Measurements from ENCODE around the gene CDK10. TPM values are rescaled to one million over a fixed set of nuclear protein-coding genes. Genes with fewer than 3 reads are reported as not detected.

The CDK10 gene
- total RNA-seq, 3 donors from 2014 or later (not counting 1 experiment from before 2014, with no cell fraction given), result 102 to 123 (median 114) TPM

DNA sequence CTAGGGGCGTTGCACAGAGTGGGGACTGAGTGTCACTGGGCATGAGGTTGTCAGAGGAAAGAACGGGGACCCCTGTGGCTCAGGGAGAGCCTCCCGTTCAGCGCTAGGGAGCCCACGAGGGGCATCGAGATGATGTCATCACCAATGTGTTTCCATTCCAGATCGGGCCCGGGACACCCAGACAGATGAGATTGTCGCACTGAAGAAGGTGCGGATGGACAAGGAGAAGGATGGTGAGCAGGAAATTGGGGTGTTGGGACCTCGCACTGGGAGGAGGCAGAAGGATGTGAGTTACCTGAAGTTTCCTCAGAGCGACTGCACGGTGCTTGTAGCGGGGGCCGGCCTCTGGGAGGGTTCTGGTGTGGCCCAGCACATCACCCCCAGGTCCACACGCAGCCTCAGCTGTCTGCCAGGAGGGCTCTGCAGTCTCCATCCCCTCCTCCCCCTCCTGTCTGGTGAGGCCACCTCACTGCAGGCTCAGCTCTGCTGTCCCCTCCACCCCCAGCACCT, 4.0 kb downstream of the CDK10 start:
- Mint-ChIP-seq H3K4me1 (peaks cover 7 to 32% of the 10 kb centered on the region in 2 donors), H3K4me3 (no peak overlapping the region), H3K27ac (no peak overlapping the region), H3K36me3 (no peaks in the 10 kb centered on the region), H3K9me3 (no peaks in the 10 kb centered on the region), H3K27me3 (ENCODE audit: low read depth in 2 of 2) (no peaks in the 10 kb centered on the region)
- WGBS (ENCODE audit: insufficient coverage), result 95% methylated on average over 16 of the region's 16 CpGs
- intact Hi-C loops (cut with micrococcal nuclease), result no loop called here
- Histone ChIP-seq H3K36me3 (ENCODE audit: control insufficient read depth, insufficient read depth, low read length) (peaks cover 33% of the 10 kb centered on the region), H3K9me3 (ENCODE audit: control insufficient read depth, insufficient read depth, low read length) (no peaks in the 10 kb centered on the region), H3K27me3 (ENCODE audit: control insufficient read depth, insufficient read depth, low read length) (no peaks in the 10 kb centered on the region), H3K4me1 (ENCODE audit: control insufficient read depth, insufficient read depth, low read length) (peaks cover 29% of the 10 kb centered on the region), H3K4me3 (ENCODE audit: low read length) (no peak overlapping the region), H3K27ac (ENCODE audit: low read length) (no peak overlapping the region)
- ATAC-seq (no peak), DNase-seq (no peak)
- TF ChIP-seq, protein P1, sequence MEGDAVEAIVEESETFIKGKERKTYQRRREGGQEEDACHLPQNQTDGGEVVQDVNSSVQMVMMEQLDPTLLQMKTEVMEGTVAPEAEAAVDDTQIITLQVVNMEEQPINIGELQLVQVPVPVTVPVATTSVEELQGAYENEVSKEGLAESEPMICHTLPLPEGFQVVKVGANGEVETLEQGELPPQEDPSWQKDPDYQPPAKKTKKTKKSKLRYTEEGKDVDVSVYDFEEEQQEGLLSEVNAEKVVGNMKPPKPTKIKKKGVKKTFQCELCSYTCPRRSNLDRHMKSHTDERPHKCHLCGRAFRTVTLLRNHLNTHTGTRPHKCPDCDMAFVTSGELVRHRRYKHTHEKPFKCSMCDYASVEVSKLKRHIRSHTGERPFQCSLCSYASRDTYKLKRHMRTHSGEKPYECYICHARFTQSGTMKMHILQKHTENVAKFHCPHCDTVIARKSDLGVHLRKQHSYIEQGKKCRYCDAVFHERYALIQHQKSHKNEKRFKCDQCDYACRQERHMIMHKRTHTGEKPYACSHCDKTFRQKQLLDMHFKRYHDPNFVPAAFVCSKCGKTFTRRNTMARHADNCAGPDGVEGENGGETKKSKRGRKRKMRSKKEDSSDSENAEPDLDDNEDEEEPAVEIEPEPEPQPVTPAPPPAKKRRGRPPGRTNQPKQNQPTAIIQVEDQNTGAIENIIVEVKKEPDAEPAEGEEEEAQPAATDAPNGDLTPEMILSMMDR (IDR thresholded peaks at IDR 0.05), result no peak

DNA sequence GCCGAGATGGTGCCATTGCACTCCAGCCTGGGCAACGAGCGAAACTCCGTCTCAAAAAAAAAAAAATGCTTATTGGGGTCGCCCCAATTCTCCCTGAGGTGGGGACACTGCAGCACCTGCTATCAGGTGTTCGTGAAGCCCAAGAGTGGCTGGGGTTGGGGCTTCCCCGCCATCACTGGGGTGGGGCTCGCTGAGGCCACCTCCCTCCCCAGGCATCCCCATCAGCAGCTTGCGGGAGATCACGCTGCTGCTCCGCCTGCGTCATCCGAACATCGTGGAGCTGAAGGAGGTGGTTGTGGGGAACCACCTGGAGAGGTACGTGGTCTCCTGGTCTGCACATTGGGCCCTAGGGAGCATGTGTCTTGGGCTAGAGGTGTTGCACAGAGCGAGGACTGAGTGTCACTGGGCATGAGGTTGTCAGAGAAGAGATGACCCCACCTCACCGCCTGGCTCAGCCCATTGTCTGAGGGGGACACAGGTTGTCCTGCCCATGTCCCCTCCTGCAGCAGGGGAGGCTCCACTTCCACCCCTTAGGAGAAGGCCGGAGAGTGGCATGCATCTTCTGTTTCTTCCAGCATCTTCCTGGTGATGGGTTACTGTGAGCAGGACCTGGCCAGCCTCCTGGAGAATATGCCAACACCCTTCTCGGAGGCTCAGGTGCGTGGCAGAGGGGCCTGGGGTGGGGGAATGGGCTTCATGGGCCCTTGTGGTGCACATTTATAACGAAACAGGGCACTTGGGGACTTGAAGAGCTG, 4.9 kb downstream of the CDK10 start:
- Histone ChIP-seq H3K27me3 (ENCODE audit: control insufficient read depth, insufficient read depth, low read length) (no peaks in the 10 kb centered on the region), H3K9me3 (ENCODE audit: control insufficient read depth, insufficient read depth, low read length) (no peaks in the 10 kb centered on the region), H3K27ac (ENCODE audit: low read length) (no peak overlapping the region), H3K4me1 (ENCODE audit: control insufficient read depth, insufficient read depth, low read length) (peaks cover 29% of the 10 kb centered on the region), H3K36me3 (ENCODE audit: control insufficient read depth, insufficient read depth, low read length) (peaks cover 35% of the 10 kb centered on the region), H3K4me3 (ENCODE audit: low read length) (no peak overlapping the region)
- H3K27me3 Mint-ChIP-seq (ENCODE audit: low read depth in 2 of 2), result no peaks in the 10 kb centered on the region
- no peak for ATAC-seq
- TF ChIP-seq, protein P1 (IDR thresholded peaks at IDR 0.05), result no peak
- DNase-seq, result no peak
- H3K9me3 Mint-ChIP-seq, result no peaks in the 10 kb centered on the region
- no peaks in the 10 kb centered on the region for H3K36me3 Mint-ChIP-seq
- H3K4me3 Mint-ChIP-seq, result no peak overlapping the region
- 97% methylated on average over 21 of the region's 21 CpGs for WGBS (ENCODE audit: insufficient coverage)
- H3K27ac Mint-ChIP-seq, result no peak overlapping the region
- H3K4me1 Mint-ChIP-seq, result peaks cover 12 to 39% of the 10 kb centered on the region in 2 donors
- intact Hi-C loops (cut with micrococcal nuclease), result no loop called here

DNA sequence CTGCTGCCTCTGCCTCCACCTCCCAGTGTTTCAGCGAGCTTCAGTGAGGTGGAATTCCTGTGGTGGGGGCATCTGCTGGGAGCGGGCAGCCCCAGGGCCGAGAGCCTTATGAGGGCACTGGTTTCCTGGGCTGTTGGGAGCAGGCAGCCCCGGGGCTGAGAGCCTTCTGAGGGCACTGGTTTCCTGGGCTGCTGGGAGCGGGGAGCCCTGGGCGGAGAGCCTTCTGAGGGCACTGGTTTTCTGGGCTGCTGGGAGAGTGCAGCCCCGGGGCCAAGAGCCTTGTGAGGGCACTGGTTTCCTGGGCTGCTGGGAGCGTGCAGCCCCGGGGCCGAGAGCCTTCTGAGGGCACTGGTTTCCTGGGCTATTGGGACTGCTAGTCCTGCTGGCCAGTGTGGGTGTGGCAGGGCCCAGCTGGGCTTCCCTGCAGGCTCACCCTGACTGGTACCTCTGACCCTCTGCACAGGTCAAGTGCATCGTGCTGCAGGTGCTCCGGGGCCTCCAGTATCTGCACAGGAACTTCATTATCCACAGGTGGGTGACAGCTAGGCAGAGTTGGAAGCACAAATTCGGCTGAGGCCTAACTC, 5.6 kb downstream of the CDK10 start:
- H3K27me3 ChIP-seq (ENCODE audit: control insufficient read depth, insufficient read depth, low read length), result no peaks in the 10 kb centered on the region
- intact Hi-C loops (cut with micrococcal nuclease), result no loop called here
- H3K4me1 ChIP-seq (ENCODE audit: control insufficient read depth, insufficient read depth, low read length), result peaks cover 34% of the 10 kb centered on the region
- no peak overlapping the region for H3K4me3 ChIP-seq (ENCODE audit: low read length)
- TF ChIP-seq, protein P1 (IDR thresholded peaks at IDR 0.05), result no peak
- no peak overlapping the region for H3K27ac ChIP-seq (ENCODE audit: low read length)
- Mint-ChIP-seq H3K27ac (no peak overlapping the region), H3K9me3 (no peaks in the 10 kb centered on the region), H3K27me3 (ENCODE audit: low read depth in 2 of 2) (no peaks in the 10 kb centered on the region), H3K4me1 (peaks cover 19 to 40% of the 10 kb centered on the region in 2 donors), H3K36me3 (no peaks in the 10 kb centered on the region), H3K4me3 (no peak overlapping the region)
- DNase-seq (no peak), ATAC-seq (no peak)
- no peaks in the 10 kb centered on the region for H3K9me3 ChIP-seq (ENCODE audit: control insufficient read depth, insufficient read depth, low read length)
- WGBS (ENCODE audit: insufficient coverage), result 93% methylated on average over 13 of the region's 13 CpGs
- peaks cover 35% of the 10 kb centered on the region for H3K36me3 ChIP-seq (ENCODE audit: control insufficient read depth, insufficient read depth, low read length)

Measured in natural killer cell (primary cell).